DMS153 treated with DMSO at 0.1 percent for 48 hours (cell line): ENCODE data around the gene DNAJC10.
"Not testable (repeated sequence)": the region's sequence is repeated elsewhere in the genome, so short reads cannot be mapped to it uniquely, and the experiment has no call there.

Source experiments
- DNase-seq: peaks from one replicate; lab custom pipeline; 2025; ENCODE audit not compliant: unreplicated experiment; lab: John Stamatoyannopoulos, UW

The DNAJC10 gene, protein sequence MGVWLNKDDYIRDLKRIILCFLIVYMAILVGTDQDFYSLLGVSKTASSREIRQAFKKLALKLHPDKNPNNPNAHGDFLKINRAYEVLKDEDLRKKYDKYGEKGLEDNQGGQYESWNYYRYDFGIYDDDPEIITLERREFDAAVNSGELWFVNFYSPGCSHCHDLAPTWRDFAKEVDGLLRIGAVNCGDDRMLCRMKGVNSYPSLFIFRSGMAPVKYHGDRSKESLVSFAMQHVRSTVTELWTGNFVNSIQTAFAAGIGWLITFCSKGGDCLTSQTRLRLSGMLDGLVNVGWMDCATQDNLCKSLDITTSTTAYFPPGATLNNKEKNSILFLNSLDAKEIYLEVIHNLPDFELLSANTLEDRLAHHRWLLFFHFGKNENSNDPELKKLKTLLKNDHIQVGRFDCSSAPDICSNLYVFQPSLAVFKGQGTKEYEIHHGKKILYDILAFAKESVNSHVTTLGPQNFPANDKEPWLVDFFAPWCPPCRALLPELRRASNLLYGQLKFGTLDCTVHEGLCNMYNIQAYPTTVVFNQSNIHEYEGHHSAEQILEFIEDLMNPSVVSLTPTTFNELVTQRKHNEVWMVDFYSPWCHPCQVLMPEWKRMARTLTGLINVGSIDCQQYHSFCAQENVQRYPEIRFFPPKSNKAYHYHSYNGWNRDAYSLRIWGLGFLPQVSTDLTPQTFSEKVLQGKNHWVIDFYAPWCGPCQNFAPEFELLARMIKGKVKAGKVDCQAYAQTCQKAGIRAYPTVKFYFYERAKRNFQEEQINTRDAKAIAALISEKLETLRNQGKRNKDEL

DNA sequence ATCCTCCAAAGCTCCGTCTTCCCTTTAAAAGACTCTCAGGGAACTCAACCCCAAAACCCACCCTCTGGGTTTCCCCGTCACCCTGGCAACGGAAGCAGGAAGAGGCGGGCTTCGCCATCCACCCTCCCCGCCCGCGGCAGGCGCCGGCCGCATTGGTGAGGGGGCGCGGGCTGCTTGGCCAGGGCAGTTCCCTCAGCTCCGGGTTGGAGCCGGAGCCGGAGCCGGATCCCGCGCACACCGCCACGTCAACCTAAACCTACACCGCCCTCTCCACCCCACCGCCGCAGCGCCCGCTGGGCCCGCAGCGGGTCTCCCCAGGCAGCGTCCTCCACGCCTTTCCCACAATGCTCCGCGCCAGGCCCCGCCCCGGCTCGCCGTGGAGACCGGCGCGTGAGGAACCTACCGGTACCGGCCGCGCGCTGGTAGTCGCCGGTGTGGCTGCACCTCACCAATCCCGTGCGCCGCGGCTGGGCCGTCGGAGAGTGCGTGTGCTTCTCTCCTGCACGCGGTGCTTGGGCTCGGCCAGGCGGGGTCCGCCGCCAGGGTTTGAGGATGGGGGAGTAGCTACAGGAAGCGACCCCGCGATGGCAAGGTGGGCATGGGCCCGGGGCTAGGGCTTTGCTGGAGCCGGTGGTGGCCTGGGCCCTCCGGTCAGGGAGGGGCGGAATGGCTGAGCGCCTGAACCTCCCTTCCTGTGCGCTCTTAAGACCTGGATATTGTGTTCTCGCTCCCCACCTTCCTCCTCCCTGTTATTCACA, at the start of gene DNAJC10:
Gene DNAJC10, plus strand, starts transcription at position 366 of the 758 bp plus-strand sequence. CDS start 1,830 bp downstream, outside the sequence.
- DNase-seq = peak; percentile 73

DNA sequence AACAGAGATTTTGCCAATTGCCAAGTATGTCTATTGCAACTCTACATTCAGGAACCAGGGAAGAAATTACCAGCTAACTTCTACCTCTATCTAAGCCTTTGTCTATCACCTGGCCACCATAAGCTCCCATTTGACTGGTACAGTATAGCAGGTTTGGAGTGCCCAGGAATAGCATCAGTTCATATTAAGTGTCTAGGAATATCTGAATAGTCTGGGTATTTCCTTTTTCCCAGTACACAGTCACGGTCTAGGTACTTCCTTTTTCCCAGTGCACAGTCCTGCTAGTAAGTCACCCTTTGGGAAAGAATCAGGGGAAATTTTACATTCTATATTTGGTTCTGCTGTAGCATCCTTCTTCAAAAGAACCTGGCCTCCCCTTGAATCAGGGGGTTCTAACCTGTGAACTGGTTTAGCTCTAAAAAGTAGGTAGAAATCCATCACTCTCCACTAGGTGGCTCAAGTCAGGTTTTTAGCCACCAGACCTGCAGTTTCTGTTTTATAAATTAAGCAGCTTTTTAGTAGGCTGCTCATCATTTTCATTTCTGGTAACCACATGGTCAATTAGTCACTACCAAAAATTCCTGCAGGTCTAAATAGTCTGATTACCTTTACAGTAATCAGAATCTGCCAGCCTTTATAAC, 49.3 kb upstream of the DNAJC10 start:
- DNase-seq = peak; percentile 9

DNA sequence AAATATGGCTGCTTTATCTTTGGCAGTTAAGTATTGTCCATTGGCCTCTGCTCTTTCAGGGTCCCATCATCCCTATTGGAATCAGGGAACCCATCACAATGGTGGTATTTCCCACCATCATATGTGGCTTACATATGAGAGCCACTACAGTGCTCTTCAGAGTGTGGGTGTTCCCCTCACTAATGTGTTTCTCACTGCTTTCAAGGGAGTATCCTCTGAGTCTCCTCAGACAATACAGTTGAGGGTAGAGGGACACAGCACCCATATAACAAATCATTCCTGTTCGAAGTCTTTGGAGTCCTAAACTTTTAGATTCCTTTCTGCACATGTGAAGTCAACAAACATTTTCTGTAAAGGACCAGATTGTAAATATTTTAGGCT, 48.8 kb upstream of the DNAJC10 start:
- no peak for DNase-seq

DNA sequence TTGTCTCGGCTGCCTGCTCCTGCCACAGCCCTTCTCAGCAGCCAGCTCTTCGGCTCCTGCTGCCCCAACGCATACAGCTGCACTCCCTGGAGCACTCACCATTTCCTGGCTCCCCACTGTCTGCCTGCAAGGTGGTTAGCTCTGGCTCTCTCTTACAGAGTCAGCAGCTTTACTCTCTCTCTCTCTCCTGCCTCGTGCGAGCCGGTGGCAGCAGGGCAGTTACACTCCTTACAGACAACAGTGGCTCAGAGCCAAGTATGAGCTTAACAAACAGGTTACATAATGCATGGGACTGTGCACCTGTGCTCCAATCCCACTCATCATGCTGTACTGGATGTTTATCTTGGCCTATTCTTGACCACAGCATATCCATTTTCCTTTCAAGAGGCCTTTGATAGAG, 47.4 kb upstream of the DNAJC10 start:
- peak; percentile 76 for DNase-seq

DNA sequence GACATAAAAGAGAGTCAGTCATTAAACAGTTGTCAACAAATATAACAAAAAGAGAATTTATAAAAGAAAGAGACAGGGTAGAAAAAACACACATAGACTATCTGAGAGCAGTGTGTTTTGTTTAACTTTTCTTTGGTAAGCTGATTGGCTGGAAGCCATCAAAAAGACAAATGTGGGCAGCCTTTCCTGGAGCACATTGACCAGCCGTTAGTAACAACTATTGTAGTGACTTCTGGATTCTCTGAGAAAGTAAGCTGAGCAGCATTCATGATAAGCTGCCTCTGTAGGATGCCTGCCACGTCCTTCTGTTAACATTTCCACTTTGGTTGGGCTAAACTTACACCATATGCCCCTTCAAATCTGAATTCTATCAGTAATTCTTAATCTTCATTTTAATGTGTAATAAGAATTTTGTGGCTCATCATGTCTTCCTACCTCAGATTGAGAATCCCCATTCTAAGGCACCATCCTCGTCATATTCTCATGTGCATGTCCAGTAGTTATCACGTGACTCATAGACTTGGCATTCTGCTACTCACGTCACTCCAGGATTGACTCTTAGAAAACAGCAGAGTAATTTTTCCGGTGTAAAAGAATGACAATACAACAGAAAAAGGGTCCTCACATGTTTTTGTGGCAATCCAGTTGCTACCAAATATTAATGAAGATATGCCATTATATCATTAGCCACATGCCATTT, 43.4 kb upstream of the DNAJC10 start:
- DNase-seq = no peak

DNA sequence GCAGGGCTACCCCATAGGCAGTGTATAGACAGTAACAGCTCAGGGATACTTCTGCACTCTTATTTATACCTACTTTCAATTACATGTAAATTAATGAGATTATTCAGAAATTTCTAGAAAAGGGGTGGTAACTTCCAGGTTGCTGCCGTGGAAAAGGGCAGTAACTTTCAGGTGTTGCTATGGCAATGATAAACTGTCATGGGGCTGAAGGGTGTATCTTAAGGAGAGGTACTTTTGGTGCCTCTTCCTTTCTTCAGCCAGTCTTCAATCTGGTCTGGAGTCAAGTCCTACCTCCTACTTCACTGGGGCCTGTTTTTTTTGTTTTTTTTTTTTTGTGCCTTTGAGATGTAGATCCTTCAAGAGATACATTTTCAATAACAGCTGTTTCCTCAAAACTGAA, 35.2 kb upstream of the DNAJC10 start:
- DNase-seq = no peak

DNA sequence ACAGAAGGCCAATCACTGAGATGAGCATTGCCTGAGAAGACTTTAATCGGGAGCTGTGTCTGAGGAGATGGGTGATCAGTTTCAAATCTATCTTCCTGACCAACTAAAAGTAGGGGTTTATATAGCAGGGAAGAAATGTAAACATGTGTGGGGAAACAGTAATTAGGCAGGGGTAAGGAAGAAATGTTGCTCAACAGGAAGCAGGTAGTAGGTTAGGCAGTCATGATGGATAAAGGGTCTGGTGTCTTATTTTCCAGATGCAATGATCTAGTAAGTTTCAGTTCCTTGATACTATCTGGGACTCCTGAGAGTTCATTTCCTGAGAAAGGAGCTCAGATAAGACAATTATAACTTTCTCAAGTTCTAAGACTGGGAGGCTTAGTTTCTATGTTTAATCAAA, 33.8 kb upstream of the DNAJC10 start:
- DNase-seq = no peak

DNA sequence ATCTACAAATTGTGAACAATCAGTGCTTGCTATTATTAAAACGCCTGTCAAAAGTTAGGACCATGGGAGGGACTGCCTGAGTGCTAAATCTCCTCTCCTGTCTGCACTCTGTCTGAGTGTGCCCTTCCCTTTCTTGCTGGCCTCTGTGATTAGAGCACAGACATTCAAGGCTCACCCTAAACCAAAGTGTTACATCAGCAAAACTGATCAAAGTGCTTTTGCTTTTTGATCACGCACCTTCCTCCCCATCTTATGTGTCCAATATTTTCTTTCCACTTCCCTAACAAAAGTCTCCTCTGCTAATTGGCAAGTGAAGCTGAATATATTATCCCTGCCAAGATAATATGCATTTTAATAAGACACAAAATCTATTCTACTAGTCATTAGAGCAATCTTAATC, 30.5 kb upstream of the DNAJC10 start:
- DNase-seq = no peak

DNA sequence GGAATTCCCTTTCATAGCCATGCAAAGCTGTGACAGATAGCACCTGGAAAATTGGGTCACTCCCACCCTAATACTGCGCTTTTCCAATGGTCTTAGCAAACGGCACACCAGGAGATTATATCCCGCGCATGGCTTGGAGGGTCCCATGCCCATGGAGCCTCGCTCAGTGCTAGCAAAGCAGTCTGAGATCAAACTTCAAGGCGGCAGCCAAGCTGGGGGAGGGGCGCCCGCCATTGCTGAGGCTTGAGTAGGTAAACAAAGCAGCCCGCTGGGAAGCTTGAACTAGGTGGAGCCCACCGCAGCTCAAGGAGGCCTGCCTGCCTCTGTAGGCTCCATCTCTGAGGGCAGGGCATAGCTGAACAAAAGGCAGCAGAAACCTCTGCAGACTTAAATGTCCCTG, 29.3 kb upstream of the DNAJC10 start:
- DNase-seq = not testable (repeated sequence)

DNA sequence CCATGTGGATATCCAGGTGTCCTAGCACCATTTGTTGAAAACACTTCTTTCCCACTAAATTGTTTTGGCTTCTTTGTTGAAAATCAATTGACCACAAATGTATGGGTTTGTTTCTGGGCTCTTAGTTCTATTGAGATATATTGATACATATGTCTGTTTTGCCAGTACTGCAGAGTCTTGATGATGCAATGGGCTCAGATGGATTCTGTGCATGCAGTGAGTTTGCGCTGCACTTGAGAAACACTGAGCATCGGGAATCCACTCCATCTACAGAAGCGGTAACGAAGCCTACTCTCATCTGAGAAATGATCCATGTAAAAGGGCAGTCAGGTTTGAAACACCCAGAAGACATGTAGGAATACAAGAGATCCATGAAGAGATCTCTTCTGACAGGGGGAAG, 21.9 kb upstream of the DNAJC10 start:
- DNase-seq = no peak

DNA sequence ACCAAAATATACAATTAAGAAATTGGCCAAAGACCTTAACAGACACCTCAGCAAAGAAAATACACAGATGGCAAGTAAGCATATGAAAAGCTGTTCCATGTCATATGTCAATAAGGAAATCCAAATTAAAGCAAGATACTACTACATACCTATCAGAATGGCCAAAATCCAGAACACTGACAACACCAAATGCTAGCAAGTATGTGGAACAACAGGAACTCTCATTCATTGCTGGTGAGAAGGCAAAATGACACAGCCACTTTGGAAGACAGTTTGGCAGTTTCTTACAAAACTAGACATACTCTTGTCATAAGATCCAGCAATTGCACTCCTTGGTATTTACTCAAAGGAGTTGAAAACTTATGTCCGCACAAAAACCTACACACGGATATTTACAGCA, 20.3 kb upstream of the DNAJC10 start:
- no peak for DNase-seq

DNA sequence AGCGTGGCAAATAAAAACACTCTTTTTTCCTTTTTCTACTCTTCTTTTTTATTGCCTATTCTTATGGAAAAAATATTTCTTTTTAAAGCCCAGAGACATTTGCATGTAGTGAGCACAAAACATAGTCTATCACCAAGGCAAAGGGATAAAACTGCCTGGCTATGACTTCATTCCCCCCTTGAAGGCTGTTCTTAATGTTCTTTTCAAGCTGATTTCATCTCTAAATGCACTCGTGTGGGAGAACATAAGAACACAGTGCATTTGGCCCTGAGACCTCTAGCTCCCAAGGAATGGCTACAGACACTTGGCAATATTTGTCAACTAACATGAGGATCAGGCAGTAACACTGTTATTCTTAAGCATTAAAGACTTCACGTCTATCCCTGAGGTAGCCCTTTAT, 17.4 kb upstream of the DNAJC10 start:
- no peak for DNase-seq

DNA sequence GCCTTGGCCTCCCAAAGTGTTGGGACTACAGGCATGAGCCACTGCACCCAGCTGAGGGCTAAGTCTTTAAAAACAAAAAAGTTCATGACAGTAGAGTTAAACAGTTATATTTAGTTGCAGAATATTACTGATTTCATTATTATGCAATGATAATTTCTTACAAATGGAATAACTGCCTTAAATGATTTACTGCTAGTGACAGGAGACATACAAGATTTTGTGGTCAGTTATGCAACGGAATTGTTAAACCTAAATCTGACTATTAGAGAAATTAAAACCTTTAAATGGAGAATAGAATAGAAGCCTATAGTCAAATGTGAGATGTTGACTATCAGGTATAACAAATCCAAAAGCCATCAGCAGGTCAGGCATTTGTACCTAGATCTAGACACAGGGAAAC, 10.3 kb upstream of the DNAJC10 start:
- no peak for DNase-seq

DNA sequence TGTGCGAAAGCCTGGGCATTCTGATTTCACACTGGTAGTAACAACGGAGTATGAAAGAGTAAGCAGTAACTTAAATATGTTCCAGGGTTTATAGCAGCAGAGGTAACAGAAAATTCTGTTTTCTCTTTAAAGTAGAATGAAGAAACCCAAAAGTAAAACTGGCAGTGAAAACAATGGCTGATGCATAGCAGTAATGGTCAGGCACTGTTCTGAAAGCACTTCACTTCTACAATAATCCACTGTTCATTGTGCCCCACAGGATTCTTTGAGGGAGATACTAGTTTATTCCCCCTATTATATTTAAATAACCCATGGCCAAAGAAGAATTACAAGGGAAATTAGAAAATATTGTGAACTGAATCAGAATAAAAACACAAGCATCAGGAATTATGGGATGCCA, 9.3 kb upstream of the DNAJC10 start:
- DNase-seq = no peak

DNA sequence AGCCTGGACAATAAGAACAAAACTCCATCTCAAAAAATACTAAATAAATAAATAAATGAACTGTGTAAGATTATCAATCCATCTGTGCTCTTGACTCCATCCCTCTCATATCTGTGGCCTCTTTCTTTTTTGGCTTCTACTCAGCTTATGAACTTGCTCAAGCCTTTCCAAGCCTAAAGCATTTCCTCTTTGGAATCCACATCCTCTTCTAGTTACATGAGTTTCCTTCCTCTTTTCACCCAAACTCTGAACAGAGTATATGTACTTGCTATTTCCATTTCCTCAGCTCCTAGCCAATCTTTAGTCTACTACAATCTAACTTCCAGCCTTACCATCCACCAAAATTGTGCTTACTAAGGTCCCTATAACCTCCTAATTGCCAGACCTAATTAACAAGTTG, 2.5 kb upstream of the DNAJC10 start:
- DNase-seq = no peak

DNA sequence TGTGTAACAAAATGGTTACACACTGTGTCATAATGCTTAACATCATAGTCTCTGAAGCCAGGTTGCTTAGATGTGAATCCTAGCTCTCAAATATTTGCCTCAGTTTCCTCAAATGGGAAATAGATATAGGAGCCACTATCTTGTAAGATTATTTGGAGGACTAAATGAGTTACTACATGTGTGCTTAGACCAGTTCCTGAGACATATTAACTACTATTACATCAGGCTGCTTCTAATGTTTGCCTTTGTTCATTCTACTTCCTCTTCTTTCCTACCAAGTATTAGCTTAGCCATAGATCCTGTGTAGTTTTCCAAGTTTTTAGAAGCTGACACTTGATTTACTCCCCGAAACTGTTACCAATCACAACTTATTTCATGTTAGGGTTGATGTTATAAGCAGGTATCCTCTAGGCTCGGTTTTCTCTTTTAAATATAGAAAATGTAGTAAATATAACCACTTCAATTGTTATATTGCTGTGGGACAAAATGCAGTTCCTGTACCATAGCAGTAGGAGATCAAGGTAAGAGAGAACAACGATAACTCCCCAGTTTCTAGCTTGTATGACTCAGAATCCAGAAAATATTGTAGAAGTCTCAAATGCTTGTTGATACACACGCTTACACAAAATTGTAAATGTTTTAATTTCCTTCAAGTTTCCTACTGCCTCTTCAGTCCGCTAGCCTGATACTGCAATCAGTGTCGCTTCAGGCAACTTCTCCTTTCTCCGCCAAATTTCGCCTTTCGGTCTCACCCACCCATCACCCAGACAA, 751 bp upstream of the DNAJC10 start:
- DNase-seq = peak; percentile 73

DNA sequence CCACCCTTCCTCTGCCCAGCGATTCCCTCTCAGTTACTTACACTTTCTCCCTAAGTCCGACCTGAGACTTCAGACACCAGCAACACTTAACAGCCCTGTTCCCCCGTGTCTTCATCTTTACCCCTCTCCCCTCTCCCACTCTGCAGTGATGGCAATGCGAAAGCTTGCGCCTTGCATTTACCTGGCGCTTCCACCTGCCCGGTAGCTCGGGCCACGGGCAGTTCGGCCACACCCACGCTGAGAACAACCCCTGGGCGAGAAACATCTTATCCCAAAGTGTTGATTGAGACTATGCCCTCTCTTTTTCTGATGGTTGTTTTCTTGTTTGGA, 558 bp downstream of the DNAJC10 start:
- DNase-seq = peak; percentile 46

DNA sequence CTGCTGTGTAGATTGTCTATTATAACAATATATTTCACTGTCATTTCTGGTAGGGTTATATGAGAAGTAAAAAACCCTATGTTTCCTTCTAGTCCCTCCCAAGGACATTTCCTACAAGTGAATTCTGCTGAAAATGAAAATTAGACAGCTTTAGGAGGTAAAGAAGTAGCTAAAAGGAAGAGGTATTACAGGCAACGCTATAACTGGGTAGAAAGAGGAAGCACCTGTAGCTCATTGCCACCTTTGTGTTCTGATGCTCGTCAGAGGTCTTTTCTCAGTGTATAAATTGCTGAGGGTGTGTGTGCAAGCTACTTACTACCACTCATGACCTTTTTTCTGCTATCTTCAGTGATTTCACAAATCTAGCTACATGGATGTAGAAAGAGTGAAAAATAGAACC, 1.4 kb downstream of the DNAJC10 start:
- no peak for DNase-seq

DNA sequence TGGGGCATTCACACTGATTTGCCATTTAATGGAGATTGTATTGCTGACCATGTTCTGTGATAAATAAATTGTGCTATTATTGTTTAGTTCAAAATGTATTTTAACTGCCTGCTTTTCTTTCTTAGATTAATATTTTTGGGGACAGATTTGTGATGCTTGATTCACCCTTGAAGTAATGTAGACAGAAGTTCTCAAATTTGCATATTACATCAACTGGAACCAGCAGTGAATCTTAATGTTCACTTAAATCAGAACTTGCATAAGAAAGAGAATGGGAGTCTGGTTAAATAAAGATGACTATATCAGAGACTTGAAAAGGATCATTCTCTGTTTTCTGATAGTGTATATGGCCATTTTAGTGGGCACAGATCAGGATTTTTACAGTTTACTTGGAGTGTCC, 1.8 kb downstream of the DNAJC10 start:
- no peak for DNase-seq

DNA sequence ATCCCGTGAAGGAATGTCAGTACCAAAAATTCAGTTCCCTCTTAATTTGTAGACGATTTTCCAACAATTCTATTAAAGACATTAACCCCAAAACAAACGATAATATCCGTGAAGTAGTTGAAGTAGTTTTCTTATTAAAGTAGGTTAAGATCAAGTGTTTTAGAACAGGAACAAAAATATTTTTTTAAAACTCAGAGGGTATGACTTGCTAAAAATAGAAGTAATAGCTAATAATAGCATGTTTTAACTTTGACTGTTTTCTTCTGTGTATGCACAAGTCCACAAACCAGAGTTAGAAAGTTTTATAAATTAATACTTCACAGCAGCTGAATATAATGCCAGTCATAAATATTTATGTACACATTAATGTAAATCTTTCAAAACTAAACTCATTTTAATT, 2.4 kb downstream of the DNAJC10 start:
- DNase-seq = no peak
